GM12873 (cell line): ENCODE measurements around the gene CAVIN1.

ENCODE experiments used
- TF ChIP-seq, protein P1 (sequence below): IDR thresholded peaks from 2 replicates; pipeline ENCODE4 v1.5.1; 2012; ENCODE audit warnings: low read depth, mild to moderate bottlenecking, moderate library complexity, low read length, control low read depth; ENCODE audit not compliant: insufficient read depth; ENCODE audit errors: missing control alignments

The CAVIN1 gene, protein sequence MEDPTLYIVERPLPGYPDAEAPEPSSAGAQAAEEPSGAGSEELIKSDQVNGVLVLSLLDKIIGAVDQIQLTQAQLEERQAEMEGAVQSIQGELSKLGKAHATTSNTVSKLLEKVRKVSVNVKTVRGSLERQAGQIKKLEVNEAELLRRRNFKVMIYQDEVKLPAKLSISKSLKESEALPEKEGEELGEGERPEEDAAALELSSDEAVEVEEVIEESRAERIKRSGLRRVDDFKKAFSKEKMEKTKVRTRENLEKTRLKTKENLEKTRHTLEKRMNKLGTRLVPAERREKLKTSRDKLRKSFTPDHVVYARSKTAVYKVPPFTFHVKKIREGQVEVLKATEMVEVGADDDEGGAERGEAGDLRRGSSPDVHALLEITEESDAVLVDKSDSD

DNA sequence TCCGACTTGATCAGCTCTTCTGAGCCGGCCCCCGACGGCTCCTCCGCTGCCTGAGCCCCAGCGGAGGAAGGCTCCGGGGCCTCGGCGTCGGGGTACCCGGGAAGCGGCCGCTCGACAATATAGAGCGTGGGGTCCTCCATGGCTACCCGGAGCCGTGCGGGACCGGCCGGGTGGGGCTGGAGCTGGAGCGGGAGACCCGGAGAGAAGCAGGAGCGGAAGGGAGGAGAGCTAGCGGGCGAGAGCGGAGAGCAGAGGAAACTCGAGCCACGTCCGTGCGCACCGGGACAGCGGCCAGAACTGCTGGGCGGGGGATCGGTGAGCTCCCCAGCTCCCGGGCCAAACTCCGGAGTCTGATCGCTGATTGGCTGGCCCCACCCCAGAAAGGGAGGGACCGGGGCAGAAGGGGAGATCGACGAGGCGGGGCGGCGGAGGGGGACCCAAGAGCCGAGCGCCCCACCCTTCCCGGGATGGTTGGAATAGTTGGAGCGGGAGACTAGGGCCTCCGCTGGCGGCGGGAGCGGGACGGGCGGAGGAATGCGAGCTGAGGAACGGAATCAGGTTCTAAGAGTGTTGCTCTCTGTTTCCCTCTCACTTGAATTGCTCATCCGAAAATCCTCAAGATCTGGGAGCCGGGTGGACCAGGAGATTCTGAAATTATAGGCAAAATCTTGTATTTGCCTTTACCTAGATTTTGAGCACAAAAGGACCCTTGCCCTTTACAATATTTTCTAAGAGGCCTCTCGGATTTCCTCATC, at the start of gene CAVIN1:
Gene CAVIN1 (minus strand): TSS at position 299 of the 755 bp plus-strand sequence. CDS start 159 bp downstream, at position 140.
- TF ChIP-seq, protein P1, sequence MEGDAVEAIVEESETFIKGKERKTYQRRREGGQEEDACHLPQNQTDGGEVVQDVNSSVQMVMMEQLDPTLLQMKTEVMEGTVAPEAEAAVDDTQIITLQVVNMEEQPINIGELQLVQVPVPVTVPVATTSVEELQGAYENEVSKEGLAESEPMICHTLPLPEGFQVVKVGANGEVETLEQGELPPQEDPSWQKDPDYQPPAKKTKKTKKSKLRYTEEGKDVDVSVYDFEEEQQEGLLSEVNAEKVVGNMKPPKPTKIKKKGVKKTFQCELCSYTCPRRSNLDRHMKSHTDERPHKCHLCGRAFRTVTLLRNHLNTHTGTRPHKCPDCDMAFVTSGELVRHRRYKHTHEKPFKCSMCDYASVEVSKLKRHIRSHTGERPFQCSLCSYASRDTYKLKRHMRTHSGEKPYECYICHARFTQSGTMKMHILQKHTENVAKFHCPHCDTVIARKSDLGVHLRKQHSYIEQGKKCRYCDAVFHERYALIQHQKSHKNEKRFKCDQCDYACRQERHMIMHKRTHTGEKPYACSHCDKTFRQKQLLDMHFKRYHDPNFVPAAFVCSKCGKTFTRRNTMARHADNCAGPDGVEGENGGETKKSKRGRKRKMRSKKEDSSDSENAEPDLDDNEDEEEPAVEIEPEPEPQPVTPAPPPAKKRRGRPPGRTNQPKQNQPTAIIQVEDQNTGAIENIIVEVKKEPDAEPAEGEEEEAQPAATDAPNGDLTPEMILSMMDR: no peak

DNA sequence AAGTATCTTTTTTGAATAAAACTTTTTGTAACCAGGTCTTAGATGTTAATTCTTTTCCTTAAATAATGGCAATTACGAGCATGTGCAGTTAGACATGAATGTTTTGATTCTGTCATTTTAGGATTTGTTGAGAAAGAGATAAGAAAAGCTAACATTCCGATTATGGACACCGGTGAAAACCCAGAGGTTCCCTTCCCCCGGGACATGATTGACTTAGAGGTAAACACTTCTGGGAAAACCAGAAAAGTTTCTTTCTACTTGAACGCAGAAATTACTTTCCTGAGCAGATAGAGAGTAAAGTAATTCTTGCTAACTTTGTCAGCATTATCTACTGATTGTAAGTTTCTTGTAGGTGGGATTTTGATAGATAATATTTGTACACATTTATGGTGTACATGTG, 44.8 kb upstream of the CAVIN1 start:
- TF ChIP-seq, protein P1: no peak

DNA sequence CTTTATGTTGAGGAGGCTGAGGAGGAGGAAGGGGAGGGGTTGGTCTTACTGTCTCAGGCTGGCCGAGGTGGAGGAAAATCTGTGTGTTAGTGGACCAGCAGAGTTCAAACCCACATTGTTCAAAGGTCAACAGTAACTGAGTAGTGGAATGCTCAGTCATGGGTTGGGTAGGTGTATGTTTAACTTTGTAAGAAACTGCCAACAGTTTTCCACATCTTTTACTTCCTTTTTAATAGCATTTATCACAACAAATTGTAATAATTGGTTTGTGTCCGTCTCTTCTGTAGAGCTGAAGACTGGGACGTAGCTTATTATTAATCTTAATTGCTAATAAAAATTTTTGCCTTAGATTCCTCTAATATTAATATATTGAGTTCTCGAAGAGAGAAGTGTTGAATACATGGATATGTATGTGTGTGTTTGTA, 40.9 kb upstream of the CAVIN1 start:
- TF ChIP-seq, protein P1: no peak

DNA sequence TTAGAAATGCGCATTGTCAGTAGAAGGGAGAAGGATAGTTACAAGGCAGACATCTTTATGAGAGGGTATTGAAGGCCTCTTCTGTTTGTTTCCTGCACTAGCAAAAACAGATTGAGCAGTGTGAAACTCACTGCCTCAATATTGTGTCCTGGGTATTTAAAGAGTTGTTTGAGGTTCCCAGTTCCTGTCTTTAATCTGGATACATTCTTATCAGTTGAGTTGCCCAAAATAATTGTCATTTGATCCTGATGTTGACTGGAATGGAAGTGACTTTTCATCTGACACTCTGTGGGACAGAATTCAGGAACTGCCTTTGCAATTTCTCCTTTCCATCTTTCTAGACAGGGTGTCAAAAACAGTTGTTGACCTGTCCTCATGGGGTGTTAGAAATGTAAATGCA, 37.3 kb upstream of the CAVIN1 start:
- TF ChIP-seq, protein P1: no peak

DNA sequence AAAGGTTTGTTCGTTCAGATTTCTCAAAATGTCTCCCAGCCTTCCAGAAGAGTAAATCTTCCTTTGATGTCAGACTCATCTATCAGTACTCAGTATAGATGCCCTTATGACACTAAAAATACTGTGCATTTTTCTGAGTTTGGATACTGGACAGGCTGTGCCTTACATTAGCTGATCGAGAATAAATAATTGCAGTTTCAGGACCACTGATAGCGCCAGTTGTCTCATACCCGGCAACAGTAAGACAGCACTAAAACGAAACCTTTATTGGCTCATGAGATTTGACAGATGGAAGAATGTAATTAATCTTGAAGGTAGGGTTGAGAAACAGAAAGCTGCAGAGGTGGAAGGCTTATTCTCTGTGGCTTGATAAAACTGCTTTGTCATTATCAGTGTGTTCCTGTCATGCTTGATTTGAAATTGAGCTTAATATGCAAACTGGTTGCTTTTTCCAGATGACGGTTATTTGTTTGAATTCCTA, 36.8 kb upstream of the CAVIN1 start:
- TF ChIP-seq, protein P1: no peak

DNA sequence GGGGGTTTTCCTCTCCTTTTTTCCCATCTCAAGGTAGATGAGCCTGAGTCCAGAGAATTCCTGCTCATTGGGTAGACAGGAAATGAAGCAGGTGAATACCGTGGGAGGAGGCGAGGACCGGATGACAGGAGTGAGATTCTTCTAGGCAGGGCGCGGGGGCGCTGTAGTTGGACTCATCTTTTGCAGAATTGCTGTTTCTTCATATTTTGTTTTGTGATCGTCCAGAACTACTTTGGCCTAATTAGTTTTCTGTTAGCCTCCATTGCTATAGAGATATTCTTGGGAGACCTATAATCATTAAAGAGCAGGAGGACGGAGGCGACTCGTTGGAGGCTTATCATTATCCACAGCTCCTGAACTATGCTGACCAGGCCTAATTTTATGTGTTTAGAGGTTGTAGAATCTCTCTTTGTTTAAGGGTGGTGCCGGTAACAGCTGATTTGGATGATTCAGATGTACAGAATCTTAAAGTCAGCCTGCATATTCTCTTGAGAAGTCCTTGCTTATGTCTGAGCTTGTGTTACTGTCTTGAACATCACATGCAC, 36.3 kb upstream of the CAVIN1 start:
- TF ChIP-seq, protein P1: peak; percentile 60
